Central memory CD4-positive, alpha-beta T cell (primary cell): ENCODE results near the gene ITGA5.

Source experiments
- DNase-seq: peaks from one replicate; pipeline ENCODE4 v3.0.0; 2022
- total RNA-seq, 3 experiments: gene quantifications; one replicate each; lab custom pipeline; 2026; lab: John Stamatoyannopoulos, UW

Gene ITGA5
- total RNA-seq: 26.2 to 305 (median 145) reads per million in 3 experiments

DNA sequence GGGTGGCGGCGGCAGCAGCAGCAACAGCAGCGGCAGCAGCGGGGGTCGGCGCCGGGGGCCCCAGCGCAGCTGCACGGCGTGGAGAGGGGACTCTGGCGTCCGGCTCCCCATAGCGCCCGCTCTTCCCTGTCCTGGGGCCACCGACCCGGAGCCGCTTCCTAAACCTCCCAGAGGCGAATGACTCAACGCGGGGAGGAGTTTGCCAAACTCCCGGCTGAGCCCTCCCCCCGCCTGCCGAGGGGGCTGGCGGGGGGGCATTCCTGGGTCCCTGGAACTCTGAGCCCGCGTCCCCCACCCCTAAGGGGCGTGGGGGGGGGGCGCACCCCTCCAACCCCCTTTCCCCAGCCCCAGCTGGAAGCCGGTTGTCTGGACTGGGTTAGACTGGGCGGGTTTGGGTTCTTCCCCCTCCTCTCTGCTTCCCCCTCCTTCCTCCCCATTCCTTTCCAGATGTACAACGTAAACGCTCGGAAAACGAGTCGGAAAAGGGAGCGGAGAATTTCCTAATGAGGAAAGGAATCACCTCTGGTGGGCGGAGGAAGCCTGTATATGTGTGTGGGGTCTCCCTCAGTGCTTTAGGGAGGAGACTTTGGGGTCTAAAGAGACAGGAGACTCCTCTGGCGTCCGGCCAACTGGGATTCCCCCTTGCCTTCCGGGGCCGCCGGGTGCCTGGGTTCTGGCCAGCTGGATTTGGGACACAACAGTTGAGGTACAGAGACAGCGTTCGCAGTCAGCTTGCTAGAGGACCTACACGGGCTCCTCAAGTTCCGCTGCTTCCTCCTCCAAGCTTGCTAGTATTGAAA lies at the start of gene ITGA5:
TSS of gene ITGA5 (minus strand) at position 179 of the 800 bp plus-strand sequence. CDS start at position 111, 68 bp downstream.
- peak; percentile 20 for DNase-seq

DNA sequence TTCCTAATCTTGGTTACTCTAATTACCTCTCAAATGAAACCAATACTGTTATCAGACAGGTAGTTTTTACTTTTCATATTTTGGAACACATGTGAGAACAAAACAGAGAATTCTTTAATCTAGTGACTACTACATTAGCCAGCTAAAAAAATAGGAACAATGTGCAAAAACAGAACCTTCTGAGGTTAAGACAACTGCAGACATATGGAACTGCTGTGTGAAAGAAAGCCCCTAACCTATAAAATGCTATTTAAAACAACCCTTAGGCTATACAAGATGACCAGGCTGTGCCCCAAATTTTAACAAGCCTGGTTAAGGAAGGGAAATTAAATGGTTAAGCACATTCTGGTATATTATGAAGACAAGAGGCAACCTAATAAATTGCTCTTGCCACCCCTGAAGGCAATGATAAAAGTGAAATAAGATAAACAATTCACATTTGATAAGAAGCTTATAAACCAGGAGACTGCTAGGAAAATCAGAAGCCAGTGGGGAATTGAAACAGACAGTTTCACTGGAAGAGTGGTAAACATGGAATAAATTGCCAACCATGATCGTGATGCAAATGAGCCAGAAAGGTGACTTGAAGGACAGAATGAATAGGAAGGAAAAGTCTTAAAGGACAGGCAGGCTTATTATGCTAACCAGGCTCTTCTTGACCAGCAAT lies 46.9 kb upstream of the ITGA5 start:
- no peak for DNase-seq

DNA sequence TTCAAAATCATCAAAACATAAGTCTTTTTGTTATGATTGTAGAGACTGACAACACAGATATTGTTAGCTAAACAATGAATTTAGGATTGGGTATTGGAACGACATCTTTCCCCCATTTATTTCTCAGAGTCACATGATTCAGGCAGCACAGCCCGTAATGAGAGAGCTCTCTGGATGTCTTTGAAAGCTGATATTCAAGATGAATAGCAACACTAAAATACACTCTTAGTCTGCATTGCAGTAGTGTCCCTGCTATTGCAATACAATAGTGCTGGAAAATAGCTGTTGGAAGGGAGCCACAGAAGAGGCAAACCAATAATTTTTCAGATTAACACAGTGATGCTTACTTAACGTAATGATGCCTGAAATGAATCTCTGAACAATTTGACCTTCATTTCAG lies 44.4 kb upstream of the ITGA5 start:
- DNase-seq: no peak

DNA sequence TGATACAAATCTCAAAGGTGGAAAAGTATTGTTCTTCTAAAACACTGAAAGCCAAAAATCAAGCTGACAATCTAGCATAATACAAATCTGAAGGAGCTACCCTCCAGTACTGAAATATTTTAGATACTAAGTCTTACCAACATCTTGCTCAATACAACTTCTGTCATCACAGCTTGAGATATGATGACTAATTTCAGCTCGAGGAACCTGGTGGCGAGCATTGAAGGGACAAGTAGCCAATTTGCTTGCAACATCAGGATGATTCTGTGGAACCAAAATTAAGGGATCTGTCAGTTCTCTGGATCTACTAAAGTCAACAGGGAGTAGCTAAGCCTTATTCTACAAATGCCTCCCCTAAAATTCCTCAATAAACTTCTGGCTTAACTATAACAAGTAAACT lies 44.0 kb upstream of the ITGA5 start:
- DNase-seq: no peak

DNA sequence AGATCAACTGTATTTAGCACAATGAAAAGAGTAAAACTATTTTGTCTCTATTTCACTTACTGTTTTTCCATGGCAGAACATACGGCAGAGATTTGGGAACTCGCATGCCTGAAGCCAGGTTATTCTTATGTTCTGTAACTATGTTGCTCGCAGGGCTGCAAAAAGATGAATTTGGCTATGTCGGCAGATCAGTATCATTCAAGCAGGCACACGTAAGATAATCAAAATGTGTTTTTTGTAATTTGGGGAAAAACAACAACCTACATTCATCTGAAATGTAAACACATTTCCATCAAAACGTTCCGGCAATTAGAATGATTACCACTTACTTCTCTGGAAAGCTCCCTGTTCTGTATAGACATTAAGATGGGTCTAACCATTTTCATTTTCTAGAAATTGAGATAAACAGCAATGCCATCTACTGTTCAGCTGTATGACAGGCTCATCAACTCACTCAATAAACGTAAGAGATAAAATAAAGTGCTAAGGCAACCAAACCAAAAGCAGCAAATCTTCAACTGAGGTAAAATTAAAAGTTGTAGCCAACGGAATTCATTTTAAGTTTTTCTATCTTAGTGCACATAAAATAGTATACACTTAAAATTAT lies 41.4 kb upstream of the ITGA5 start:
- DNase-seq: no peak

DNA sequence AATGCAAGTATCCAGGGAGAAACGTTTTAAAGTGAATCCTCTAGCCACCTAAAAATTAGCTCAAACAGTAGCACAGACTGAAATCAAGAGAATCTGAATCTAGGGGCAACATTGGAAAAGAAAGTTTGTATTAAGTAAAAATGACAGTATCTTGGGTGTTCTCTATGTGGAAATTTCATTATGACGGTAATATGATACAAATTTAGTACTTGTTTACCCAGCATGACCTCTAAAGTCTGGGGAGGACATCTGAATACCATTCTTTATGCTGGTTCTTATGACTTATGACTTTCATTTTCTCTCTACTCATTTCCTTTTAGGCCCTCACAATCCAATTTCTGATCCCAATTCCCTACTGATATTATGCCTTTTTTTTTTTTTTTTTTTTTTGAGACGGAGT lies 40.3 kb upstream of the ITGA5 start:
- no peak for DNase-seq

DNA sequence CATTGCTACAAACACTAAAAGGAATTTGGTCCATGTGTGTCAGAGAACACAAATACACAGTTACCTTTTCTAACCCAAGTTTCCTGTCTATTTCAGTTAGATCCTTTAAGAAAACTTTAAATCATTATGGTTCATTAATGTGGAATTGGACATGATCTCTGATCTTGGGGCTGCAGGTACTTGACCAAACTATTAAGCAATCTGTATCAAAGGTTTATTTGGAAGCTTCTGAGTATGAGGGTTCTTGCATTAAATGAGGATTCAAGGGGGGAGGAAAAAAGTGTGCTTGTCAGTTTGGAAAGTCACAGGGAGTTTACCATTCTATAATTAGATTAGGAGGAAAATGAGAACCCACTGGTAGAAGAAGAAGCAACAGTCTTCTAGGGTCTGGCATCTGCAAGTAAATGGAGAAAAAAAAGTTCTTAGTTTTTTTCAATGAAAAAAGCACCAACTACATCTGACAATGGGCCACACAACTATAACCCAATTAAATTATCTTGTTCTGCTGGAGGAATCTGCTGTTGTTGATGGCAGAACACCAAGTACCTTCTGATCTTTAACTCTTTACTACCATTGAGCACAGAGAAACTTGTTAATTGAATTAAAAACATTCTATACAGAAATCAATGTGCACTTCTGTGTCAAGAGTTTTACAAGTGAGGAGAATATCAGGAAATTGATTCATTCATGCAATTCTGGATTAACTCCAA lies 36.8 kb upstream of the ITGA5 start:
- DNase-seq: no peak

DNA sequence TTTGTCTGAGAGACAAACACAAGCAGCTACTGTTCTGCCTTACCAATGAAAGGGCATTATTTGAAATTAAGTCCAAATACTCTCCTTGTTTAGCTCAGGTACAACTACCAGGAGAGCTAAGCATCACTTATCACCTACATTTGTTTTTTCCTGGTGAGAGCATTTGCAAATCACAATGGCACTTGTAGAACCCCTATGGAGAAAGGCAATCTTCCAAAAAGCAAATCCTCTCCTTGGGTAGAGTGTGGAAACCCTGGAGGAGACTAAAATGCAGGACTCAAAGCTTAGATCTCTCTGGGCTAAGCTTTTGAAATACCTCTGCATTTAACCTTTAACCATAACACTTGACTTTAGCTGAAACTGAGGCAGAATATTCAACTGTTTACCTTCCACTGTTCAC lies 33.6 kb upstream of the ITGA5 start:
- no peak for DNase-seq

DNA sequence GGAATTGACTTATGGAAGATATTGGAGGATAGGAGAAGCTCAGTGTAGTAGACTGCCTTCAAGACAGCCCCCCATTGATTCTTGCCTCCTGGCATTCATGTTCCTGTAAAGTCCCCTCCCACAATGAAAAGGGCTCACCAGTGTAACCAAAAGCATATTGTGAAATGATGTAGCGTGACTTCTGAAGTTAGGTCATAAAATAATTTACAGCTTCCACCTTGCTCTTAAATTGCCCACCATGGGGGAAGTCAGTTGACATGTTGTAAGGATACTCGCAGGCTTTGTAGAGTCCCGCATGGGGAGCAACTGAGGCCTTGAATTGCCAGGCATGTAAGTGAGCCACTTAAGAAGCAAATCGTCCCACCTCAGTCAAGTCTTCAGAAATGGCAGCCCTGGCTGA lies 29.3 kb upstream of the ITGA5 start:
- DNase-seq: no peak

DNA sequence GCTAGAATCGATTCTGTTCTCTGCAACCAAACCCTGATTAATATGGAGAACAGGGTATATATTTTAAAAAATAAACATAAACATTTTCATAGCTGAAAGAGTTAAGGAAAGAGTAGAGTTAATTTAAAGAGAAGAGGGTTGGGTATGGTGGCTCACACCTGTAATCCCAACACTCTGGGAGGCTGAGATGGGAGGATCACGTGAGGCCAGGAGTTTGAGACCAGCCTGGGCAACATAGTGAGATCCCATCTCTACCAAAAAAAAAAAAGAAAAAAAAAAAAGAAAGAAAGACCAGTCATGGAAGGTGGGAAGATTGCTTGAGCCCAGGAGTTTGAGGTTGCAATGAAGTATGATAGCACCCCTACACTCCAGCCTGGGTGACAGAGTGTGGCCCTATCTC lies 28.9 kb upstream of the ITGA5 start:
- DNase-seq: no peak

DNA sequence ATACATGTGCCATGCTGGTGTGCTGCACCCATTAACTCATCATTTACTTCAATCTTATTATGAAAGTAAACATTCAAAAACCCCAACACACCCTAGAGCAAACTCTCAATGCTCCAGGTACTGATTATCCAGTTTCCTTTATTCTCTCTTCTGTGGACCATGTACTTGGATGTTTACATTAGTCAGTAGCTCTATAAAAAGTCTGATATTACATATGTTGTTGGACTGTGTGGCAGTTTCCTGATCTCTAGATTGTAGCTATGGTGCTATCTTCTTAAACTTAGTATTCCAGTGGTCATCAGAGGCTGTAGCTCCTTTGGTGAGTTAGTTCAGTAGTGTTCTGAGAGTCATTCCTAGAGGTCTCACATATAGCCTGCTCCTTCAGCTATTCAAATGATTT lies 25.1 kb upstream of the ITGA5 start:
- no peak for DNase-seq

DNA sequence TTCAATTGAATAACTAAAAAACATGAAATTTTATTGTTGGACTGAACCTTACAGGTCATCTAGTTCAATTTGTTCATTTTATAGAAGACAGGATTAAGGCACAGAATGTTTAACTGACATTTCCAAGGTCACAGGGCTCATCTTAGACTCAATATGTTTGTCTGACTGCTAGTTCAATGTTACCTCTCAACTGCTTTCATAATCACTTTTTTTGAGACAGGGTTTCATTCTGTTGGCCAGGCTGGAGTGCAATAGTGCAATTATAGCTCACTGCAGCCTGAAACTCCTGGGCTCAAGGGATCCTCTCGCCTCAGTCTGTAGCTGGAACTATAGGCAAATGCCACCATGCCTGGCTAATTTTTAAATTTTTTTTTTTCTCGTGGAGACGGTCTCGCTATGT lies 24.4 kb upstream of the ITGA5 start:
- no peak for DNase-seq

DNA sequence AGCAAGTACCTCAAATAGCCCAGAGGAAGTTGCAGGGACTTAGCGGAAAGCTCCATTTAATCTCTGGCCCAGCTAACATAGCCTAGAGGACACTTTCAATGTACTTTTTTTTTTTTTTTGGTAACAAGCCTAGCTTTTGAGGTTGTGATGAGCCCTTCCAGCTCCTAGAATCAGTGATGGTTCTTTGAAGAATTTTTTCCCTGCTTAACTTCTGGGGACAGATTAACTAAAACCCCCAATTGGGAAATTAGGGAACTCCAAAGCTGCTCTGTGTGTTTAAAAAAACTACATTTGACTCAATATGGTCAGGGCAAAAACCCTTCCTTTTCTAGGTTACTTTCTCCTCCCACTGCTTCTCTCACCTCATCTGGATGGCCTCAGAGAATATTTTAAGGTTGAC lies 23.9 kb upstream of the ITGA5 start:
- no peak for DNase-seq

DNA sequence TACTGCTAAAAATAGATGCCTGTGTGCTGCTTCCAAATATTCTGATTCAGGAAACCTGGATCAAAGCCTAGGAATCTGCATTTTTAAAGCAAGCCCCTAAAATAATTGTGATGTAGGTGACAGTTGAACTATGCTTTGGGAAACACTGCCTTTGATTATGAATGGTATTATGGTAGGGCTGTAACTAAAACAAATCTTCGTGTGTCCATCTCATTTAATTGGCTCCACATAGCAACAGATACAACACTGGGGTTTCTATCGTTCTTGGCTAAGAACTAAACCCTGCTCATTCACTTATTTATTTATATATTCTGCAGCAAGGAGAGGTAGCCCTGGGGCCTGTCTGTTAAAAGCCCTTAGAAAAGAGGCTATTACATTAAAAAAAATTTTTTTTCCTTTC lies 23.0 kb upstream of the ITGA5 start:
- DNase-seq: no peak

DNA sequence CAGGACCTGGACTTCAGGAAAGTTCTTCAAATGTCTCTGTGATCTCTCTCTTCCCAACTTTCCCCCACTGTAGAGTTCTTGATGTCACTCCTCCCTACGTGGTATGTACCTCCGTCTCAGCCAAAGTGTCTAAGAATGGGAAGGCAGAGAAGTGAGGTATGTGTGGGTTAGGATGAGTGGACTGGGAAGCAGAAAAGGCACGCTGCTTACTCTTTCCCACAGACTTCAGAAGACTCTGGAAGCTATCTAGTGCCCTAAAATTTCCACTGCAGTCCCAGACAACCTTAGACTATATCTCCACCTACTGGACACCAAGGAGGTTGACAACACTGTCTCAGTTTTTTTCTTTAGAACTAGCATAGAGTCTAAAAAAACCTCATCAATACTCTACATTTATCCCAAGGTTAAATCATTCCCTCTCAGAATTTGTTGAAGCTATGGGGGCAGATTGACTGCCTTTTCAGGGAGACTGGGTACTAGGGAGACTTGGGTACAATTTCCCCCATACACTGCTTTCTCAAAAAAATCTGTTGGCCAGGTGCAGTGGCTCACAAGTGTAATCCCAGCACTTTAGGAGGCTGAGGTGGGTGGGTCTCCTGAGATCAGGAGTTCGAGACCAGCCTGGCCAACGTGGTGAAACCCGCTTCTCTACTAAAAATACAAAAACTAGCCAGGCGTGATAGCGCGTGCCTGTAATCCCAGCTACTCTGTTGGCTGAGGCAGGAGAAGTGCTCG lies 20.6 kb upstream of the ITGA5 start:
- DNase-seq: peak; percentile 51

DNA sequence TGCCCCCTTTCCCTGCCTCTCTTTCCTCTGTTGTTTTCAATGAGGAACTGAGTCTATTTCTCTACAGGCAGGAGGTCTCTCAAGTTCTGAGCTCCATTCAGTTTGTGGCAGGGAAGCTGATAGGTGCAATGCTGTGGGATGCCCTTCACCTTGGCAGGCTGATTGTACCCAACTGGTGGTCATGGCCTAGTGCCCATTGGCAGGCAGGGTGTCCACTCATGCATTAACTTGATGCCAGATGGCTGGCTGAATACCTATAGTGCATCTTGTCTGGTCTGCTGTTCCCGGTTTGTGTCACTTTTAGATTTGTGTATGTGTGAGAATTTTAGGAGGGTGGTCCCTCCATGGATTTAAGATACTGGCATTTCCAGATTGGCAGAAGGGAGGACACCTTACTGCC lies 20.0 kb upstream of the ITGA5 start:
- DNase-seq: no peak

DNA sequence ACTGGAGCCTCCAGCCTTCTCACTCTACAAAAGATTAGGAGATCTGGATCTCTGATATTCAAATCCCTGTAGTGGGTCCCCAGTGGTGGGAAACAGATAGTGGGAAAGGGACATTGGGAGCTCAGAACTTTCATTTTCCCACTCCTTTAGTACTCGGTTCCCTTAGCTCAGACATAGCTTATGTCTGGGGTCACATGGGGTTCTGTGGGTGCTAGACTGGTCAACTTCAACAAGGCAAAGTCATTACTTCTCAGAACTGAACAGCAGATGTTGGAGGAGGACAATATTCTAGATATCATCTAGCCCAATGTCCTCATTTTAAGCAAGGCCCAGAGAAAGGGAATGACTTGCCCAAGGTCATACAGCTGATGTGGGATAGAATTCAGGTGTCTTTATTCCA lies 19.5 kb upstream of the ITGA5 start:
- no peak for DNase-seq

DNA sequence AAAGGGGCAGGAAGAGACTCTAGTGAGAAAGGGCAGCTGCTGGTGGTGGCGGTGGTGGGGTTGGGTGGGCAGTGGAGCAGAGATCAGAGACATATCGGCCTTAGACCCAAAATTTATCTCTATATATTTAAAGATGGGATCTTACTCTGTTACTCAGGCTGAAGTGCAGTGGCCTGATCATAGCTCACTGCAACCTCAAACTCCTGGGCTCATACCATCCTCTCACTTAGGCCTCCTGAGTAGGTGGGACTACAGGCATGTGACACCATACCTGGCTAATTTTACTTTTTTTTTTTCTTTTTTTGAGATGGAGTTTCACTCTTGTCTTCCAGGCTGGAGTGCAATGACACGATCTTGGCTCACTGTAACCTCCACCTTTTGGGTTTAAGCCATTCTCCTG lies 18.6 kb upstream of the ITGA5 start:
- no peak for DNase-seq

DNA sequence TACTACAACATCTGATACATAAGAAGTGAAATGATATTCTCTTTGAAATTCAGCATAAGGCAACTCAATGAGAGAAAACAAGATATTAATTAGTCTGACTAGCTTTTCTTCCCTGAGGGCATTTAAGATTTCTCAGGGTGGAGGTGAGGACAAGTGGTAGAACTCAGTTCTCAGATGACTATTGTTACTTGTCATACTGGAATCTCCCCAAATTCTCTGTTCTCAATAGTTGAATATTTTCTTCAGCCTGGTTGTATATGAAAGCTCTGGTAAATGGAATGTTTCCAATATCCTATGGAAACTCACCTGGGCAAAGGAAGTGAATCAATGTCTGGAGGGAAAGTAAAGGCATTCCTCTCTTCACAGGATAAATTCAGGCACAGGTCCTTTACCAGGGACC lies 18.2 kb upstream of the ITGA5 start:
- no peak for DNase-seq

DNA sequence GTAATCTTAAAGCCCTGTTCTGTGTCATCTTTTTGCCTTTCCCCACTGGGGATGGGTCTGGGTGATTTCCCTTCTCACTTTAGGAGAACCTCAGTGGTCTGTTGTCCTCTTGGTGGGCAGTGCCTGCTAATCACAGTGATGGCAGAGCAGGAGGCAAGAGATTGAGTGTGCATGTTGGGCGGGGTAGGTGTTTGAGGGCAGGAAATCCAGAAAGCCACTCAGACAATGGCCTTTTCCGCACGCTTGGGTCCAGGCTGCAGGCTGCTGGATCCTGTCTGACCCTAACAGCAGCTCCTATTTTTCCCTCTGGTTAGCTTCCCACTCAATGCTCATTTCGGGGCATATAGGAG lies 13.7 kb upstream of the ITGA5 start:
- DNase-seq: no peak

DNA sequence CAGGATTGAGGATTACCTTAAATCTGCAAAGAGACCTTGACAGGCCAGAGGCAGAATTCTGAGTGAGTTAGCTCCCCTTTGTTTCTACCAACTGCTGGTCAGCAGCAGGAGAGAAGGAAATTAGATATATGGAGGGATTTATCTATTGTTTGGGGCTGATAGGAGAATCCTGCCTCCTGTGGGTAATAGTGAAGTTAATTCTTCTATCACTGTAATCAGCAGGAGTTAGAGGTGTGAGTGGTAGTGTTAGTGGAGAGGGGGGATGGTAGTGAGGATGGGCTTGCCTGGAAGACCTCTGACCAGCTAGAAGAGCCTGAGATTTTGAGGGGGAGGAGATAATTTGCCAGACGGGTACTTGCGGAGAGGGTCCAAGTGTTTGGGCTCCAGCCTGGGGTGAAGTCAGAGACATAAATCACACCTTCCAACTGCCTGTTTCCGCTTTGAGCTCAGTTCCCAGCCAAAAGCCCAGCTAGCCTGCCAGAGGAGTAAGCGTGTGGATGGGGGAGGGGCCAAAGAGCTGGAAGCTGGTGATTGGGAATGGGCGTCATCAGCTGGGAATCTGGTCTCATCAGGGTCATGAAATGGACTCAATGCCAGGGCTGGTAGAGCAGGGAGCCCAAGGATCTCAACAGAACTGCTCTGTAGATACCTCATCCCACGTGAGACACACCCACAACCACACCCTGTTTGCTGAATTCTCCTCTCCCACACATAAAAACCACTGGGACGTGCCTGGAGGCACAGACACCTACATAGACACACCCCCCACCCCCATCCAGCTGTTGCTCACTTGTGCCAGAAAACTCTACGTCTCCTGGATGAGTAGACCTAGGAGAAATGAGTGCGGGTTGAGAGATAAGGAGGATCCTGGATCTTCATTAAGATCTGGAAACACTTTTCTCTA lies 13.1 kb upstream of the ITGA5 start:
- DNase-seq: no peak
